Liver (tissue), 9 donors: ENCODE results near the gene PAWR. TPM values are rescaled to one million over a fixed set of nuclear protein-coding genes. Genes with fewer than 3 reads are reported as not detected.

Experiments used
- DNase-seq: peaks from one replicate; pipeline ENCODE4 v3.0.0-alpha.2; 2017; ENCODE audit warnings: low spot score
- H3K27ac ChIP-seq, 2 donors: one replicate each; pipeline ENCODE4 v1.7.0; 2013; ENCODE audit warnings: inconsistent platforms in 2 of 2, low read length in 2 of 2, control low read depth in 1 of 2, low read depth in 1 of 2, mild to moderate bottlenecking in 1 of 2
- H3K27me3 ChIP-seq, 4 donors: one replicate each; pipeline versions ENCODE4 v1.6.1 to v1.7.0; 2013; ENCODE audit warnings: low read length in 3 of 4, inconsistent platforms in 1 of 4, mild to moderate bottlenecking in 1 of 4, moderate library complexity in 1 of 4; ENCODE audit not compliant: control insufficient read depth in 4 of 4, insufficient read depth in 4 of 4
- H3K36me3 ChIP-seq, 4 donors: one replicate each; pipeline versions ENCODE4 v1.6.1 to v1.7.0; 2013; ENCODE audit warnings: low read length in 3 of 4, mild to moderate bottlenecking in 3 of 4, low read depth in 1 of 4, moderate library complexity in 1 of 4; ENCODE audit not compliant: control insufficient read depth in 4 of 4, insufficient read depth in 3 of 4
- H3K4me1 ChIP-seq, 4 donors: one replicate each; pipeline versions ENCODE4 v1.6.1 to v1.7.0; 2013; ENCODE audit warnings: low read length in 3 of 4, mild to moderate bottlenecking in 3 of 4, moderate library complexity in 1 of 4; ENCODE audit not compliant: control insufficient read depth in 4 of 4, insufficient read depth in 4 of 4
- H3K4me3 ChIP-seq, 3 donors: one replicate each; pipeline versions ENCODE4 v1.6.1 to v1.7.0; 2013; ENCODE audit warnings: low read length in 3 of 3, control low read depth in 1 of 3, low read depth in 1 of 3, mild to moderate bottlenecking in 1 of 3
- H3K9ac ChIP-seq, 2 donors: one replicate each; pipeline ENCODE4 v1.7.0; 2013; ENCODE audit warnings: low read length in 2 of 2, mild to moderate bottlenecking in 2 of 2, moderate library complexity in 2 of 2, control low read depth in 1 of 2, low read depth in 1 of 2
- H3K9me3 ChIP-seq, 4 donors: one replicate each; pipeline versions ENCODE4 v1.6.1 to v1.7.0; 2013; ENCODE audit warnings: low read length in 3 of 4; ENCODE audit not compliant: control insufficient read depth in 4 of 4
- EGR1 ChIP-seq, 2 donors: IDR thresholded peaks; 2 replicates each; pipeline ENCODE4 v1.6.1; 2016 to 2018; ENCODE audit warnings: antibody characterized with exemption in 2 of 2, low read depth in 2 of 2
- FOXA1 ChIP-seq: IDR thresholded peaks from 2 replicates; pipeline ENCODE4 v1.6.1; 2016; ENCODE audit warnings: antibody characterized with exemption
- FOXA2 ChIP-seq: IDR thresholded peaks from 2 replicates; pipeline ENCODE4 v1.6.1; 2016; ENCODE audit warnings: antibody characterized with exemption
- GABPA ChIP-seq, 2 donors: IDR thresholded peaks in 1 of 2; conservative IDR thresholded peaks in 1 of 2; 2 replicates each; pipeline ENCODE4 v1.6.1; 2016; ENCODE audit warnings: antibody characterized with exemption in 2 of 2, mild to moderate bottlenecking in 1 of 2, moderate library complexity in 1 of 2
- HNF4A ChIP-seq, 2 donors: conservative IDR thresholded peaks; 2 replicates each; pipeline ENCODE4 v1.6.1; 2016; ENCODE audit warnings: antibody characterized with exemption in 2 of 2, mild to moderate bottlenecking in 2 of 2
- MAX ChIP-seq: IDR thresholded peaks from 2 replicates; pipeline ENCODE4 v1.6.1; 2016; ENCODE audit warnings: antibody characterized with exemption
- NR2F2 ChIP-seq: IDR thresholded peaks from 2 replicates; pipeline ENCODE4 v1.6.1; 2016; ENCODE audit warnings: antibody characterized with exemption
- REST ChIP-seq: IDR thresholded peaks from 2 replicates; pipeline ENCODE4 v1.6.1; 2016; ENCODE audit warnings: antibody characterized with exemption, mild to moderate bottlenecking
- RXRA ChIP-seq, 2 donors: IDR thresholded peaks; 2 replicates each; pipeline ENCODE4 v1.6.1; 2017 to 2018; ENCODE audit warnings: antibody characterized with exemption in 2 of 2, mild to moderate bottlenecking in 1 of 2
- SP1 ChIP-seq: IDR thresholded peaks from 2 replicates; pipeline ENCODE4 v1.6.1; 2018; ENCODE audit warnings: antibody characterized with exemption, mild to moderate bottlenecking
- TAF1 ChIP-seq: conservative IDR thresholded peaks from 2 replicates; pipeline ENCODE4 v1.6.1; 2016; ENCODE audit warnings: antibody characterized with exemption, mild to moderate bottlenecking
- YY1 ChIP-seq: IDR thresholded peaks from 2 replicates; pipeline ENCODE4 v1.6.1; 2016; ENCODE audit warnings: antibody characterized with exemption, mild to moderate bottlenecking
- ZBTB33 ChIP-seq: IDR thresholded peaks from 2 replicates; pipeline ENCODE4 v1.6.1; 2016; ENCODE audit warnings: antibody characterized with exemption
- WGBS: extraction: QIAGEN DNeasy Blood & Tissue Kit; methylation state at CpG from one replicate; pipeline ENCODE4 v1.1.7; 2013; 5-methylcytosine and 5-hydroxymethylcytosine counted together
- polyA plus RNA-seq, 2 donors: library from polyadenylated mRNA; stranded (reverse) in 1 of 2; unstranded in 1 of 2; fragments of 200-250 nt in 1 of 2; fragments of >200 nt in 1 of 2; fragmentation: Nextera tagmentation in 1 of 2; extraction: Ambion mirVana in 1 of 2; gene quantifications; one replicate each; pipeline versions ENCODE4 v1.2.1 to v1.2.3, GENCODE V29; 2013 to 2015
- total RNA-seq, 2 donors: library from RNA; depleted of rRNA; stranded (reverse); fragments of >200 nt; gene quantifications; one replicate each; pipeline ENCODE4 v1.2.3, GENCODE V29; 2014
- TF ChIP-seq, protein P1 (sequence below): fragments of 150-350 bp; IDR thresholded peaks from 2 replicates; pipeline ENCODE4 v1.5.1; 2017; ENCODE audit warnings: improper control_type of control experiment, low read depth, low read length; ENCODE audit not compliant: missing input control
- TF ChIP-seq, protein P2 (sequence below): IDR thresholded peaks from 2 replicates; pipeline ENCODE4 v1.6.1; 2016; ENCODE audit warnings: antibody characterized with exemption
- donor health status: healthy.
- donor health status: healthy.
- donor health status: healthy.
- donor health status: healthy.
- donor health status: healthy.

Gene PAWR
- total and polyA plus RNA-seq, 4 donors: 6.1 to 24.1 (median 9.9) TPM

- TF ChIP-seq ZBTB33 (no peak), EGR1 (IDR thresholded peaks at IDR 0.05; ENCODE audit: low read depth in 2 of 2) (no peak), REST (no peak), FOXA1 (no peak), MAX (no peak), RXRA (IDR thresholded peaks at IDR 0.05) (no peak), SP1 (no peak), FOXA2 (no peak), TAF1 (no peak), HNF4A (conservative IDR thresholded peaks at IDR 0.05) (no peak)
- TF ChIP-seq, protein P1, sequence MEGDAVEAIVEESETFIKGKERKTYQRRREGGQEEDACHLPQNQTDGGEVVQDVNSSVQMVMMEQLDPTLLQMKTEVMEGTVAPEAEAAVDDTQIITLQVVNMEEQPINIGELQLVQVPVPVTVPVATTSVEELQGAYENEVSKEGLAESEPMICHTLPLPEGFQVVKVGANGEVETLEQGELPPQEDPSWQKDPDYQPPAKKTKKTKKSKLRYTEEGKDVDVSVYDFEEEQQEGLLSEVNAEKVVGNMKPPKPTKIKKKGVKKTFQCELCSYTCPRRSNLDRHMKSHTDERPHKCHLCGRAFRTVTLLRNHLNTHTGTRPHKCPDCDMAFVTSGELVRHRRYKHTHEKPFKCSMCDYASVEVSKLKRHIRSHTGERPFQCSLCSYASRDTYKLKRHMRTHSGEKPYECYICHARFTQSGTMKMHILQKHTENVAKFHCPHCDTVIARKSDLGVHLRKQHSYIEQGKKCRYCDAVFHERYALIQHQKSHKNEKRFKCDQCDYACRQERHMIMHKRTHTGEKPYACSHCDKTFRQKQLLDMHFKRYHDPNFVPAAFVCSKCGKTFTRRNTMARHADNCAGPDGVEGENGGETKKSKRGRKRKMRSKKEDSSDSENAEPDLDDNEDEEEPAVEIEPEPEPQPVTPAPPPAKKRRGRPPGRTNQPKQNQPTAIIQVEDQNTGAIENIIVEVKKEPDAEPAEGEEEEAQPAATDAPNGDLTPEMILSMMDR: no peak
- TF ChIP-seq, protein P2, sequence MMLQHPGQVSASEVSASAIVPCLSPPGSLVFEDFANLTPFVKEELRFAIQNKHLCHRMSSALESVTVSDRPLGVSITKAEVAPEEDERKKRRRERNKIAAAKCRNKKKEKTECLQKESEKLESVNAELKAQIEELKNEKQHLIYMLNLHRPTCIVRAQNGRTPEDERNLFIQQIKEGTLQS: no peak
- H3K4me3 ChIP-seq: no peak overlapping the region
- DNase-seq: no peak
- H3K4me1 ChIP-seq: no peaks in the 10 kb centered on the region
- H3K27ac ChIP-seq: no peak overlapping the region
- no peak overlapping the region for H3K9ac ChIP-seq
- 92% methylated on average over 3 of the region's 3 CpGs for WGBS
- no peaks in the 10 kb centered on the region for H3K27me3 ChIP-seq
- H3K36me3 ChIP-seq: no peaks in the 10 kb centered on the region
- no peaks in the 10 kb centered on the region for H3K9me3 ChIP-seq
These were observed 153.1 kb downstream of the PAWR start for GRCh38 chr12:79537675-79538074.

- Histone ChIP-seq H3K9me3 (no peaks in the 10 kb centered on the region), H3K9ac (no peak overlapping the region), H3K36me3 (no peaks in the 10 kb centered on the region), H3K27ac (no peak overlapping the region), H3K4me3 (no peak overlapping the region), H3K4me1 (no peaks in the 10 kb centered on the region), H3K27me3 (no peaks in the 10 kb centered on the region)
- 96% methylated on average over 2 of the region's 2 CpGs for WGBS
- DNase-seq: no peak
- TF ChIP-seq RXRA (IDR thresholded peaks at IDR 0.05): no peak
- no peak for TF ChIP-seq SP1
- no peak for TF ChIP-seq NR2F2
- TF ChIP-seq TAF1: no peak
- no peak for TF ChIP-seq EGR1 (IDR thresholded peaks at IDR 0.05; ENCODE audit: low read depth in 2 of 2)
- no peak for TF ChIP-seq YY1
- TF ChIP-seq, protein P1: no peak
- no peak for TF ChIP-seq HNF4A (conservative IDR thresholded peaks at IDR 0.05)
- no peak for TF ChIP-seq MAX
- no peak for TF ChIP-seq REST
- TF ChIP-seq, protein P2: no peak
- no peak for TF ChIP-seq FOXA1
- no peak for TF ChIP-seq GABPA (IDR thresholded peaks at IDR 0.05 in 1 of 2, conservative IDR thresholded peaks at IDR 0.05 in 1 of 2)
These were observed 155.0 kb downstream of the PAWR start for GRCh38 chr12:79535751-79536150.
